HepG2 (cell line): ENCODE measurements around the gene LIPT2.

ENCODE experiments used
- CEBPB ChIP-seq: IDR thresholded peaks from 2 replicates; pipeline ENCODE4 v1.6.1; 2011; ENCODE audit warnings: low read depth, low read length, improper control_type of control experiment, borderline replicate concordance
- FOXO4 ChIP-seq: sonication (generic); formaldehyde crosslinking; conservative IDR thresholded peaks from 2 replicates; pipeline ENCODE4 v1.8.1; 2023; ENCODE audit warnings: missing genetic modification reagents
- HNRNPL ChIP-seq: fragments of 200-400 bp; formaldehyde crosslinking; IDR thresholded peaks from 2 replicates; pipeline ENCODE4 v1.6.1; 2017; ENCODE audit warnings: mild to moderate bottlenecking, low read depth, low read length
- MXI1 ChIP-seq: IDR thresholded peaks from 3 replicates; pipeline ENCODE4 v1.6.1; 2012; ENCODE audit warnings: low read depth, low read length, inconsistent platforms, borderline replicate concordance
- PAX8 ChIP-seq: sonication (generic); formaldehyde crosslinking; IDR thresholded peaks from 2 replicates; pipeline ENCODE4 v1.8.0; 2022; ENCODE audit warnings: mild to moderate bottlenecking, missing genetic modification reagents, borderline replicate concordance
- RBM39 ChIP-seq: fragments of 200-400 bp; formaldehyde crosslinking; IDR thresholded peaks from one replicate; pipeline ENCODE4 v1.6.1; 2018; ENCODE audit warnings: antibody characterized with exemption, mild to moderate bottlenecking, low read depth, low read length; ENCODE audit not compliant: poor library complexity, severe bottlenecking
- ZNF660 ChIP-seq: sonication (generic); formaldehyde crosslinking; IDR thresholded peaks from 2 replicates; pipeline ENCODE4 v1.5.1; 2020; ENCODE audit warnings: mild to moderate bottlenecking, low read depth, missing genetic modification reagents, borderline replicate concordance
- ZSCAN29 ChIP-seq: sonication (generic); formaldehyde crosslinking; conservative IDR thresholded peaks from 2 replicates; pipeline ENCODE4 v1.4.0; 2020; ENCODE audit warnings: mild to moderate bottlenecking, missing genetic modification reagents
- TF ChIP-seq, protein P1 (sequence below): sonication (generic); formaldehyde crosslinking; IDR thresholded peaks from 2 replicates; pipeline ENCODE4 v1.5.0; 2020; ENCODE audit warnings: mild to moderate bottlenecking, missing genetic modification reagents, moderate library complexity

DNA sequence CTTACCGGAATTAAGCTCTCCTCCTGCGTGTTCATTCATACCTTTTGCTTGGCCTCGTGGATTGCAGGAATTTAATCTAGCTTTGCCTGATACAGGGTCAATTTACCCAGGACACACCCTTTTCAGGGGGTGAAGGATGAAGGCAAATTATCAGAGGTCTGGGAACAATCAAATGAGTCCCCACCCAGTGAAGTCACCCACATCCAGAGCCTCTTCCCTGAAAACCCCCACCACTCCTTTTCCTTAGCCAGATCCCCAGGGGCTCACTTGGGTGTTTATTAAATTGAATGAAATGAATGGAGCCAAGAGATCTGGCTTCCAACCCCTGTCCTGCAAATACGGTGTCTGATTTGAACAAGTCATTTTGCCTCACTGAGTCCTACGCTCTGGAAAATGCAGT lies 31.0 kb upstream of the LIPT2 start:
- no peak for TF ChIP-seq ZNF660 (CRISPR knock-in tag)
- TF ChIP-seq FOXO4 (CRISPR knock-in tag) = no peak
- TF ChIP-seq HNRNPL = no peak
- TF ChIP-seq RBM39 = no peak
- TF ChIP-seq MXI1 = no peak
- TF ChIP-seq PAX8 (CRISPR knock-in tag) = no peak
- no peak for TF ChIP-seq ZSCAN29 (CRISPR knock-in tag)
- no peak for TF ChIP-seq CEBPB
- TF ChIP-seq, protein P1, sequence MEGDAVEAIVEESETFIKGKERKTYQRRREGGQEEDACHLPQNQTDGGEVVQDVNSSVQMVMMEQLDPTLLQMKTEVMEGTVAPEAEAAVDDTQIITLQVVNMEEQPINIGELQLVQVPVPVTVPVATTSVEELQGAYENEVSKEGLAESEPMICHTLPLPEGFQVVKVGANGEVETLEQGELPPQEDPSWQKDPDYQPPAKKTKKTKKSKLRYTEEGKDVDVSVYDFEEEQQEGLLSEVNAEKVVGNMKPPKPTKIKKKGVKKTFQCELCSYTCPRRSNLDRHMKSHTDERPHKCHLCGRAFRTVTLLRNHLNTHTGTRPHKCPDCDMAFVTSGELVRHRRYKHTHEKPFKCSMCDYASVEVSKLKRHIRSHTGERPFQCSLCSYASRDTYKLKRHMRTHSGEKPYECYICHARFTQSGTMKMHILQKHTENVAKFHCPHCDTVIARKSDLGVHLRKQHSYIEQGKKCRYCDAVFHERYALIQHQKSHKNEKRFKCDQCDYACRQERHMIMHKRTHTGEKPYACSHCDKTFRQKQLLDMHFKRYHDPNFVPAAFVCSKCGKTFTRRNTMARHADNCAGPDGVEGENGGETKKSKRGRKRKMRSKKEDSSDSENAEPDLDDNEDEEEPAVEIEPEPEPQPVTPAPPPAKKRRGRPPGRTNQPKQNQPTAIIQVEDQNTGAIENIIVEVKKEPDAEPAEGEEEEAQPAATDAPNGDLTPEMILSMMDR (CRISPR knock-in tag) = no peak
